Body of pancreas (tissue), 4 donors: ENCODE data around the gene NRG4.

ENCODE experiments used
- CTCF ChIP-seq, 7 experiments: fragments of 450-650 bp in 4 of 7; fragments of 200-600 bp in 3 of 7; sonication (generic) in 3 of 7; IDR thresholded peaks; one replicate each; pipeline ENCODE4 v1.5.1; 2016 to 2019; ENCODE audit warnings: antibody characterized with exemption in 7 of 7
- POLR2A ChIP-seq, 3 donors: fragments of 450-650 bp; IDR thresholded peaks; one replicate each; pipeline ENCODE4 v1.6.1; 2016; ENCODE audit warnings: antibody characterized with exemption in 3 of 3, mild to moderate bottlenecking in 2 of 3

- TF ChIP-seq POLR2A (IDR thresholded peaks at IDR 0.05) (no peak), CTCF (IDR thresholded peaks at IDR 0.05) (no peak)
Measured at GRCh38 chr15:75924576-75924975, 87.6 kb downstream of the NRG4 start.
